ENCODE results near the gene ENO2.

ENO2 gene

GRCh38 chr12:6952121-6952862 is 37.9 kb downstream of the ENO2 start:
- DNase-seq = no peak

- DNase-seq = no peak
Measured at GRCh38 chr12:6952863-6953441, 38.6 kb downstream of the ENO2 start.

GRCh38 chr12:6953442-6954315 is 39.3 kb downstream of the ENO2 start:
- no peak for DNase-seq

GRCh38 chr12:6954316-6955107 is 40.1 kb downstream of the ENO2 start:
- no peak for DNase-seq

- DNase-seq = no peak
Measured at GRCh38 chr12:6955108-6956020, 41.0 kb downstream of the ENO2 start.

GRCh38 chr12:6956021-6956727 is 41.8 kb downstream of the ENO2 start:
- DNase-seq = no peak

GRCh38 chr12:6957151-6957701 is 42.8 kb downstream of the ENO2 start:
- no peak for DNase-seq

- no peak for DNase-seq
Measured at GRCh38 chr12:6957741-6958608, 43.6 kb downstream of the ENO2 start.

GRCh38 chr12:6958609-6959057 is 44.3 kb downstream of the ENO2 start:
- no peak for DNase-seq

GRCh38 chr12:6959058-6959804 is 44.9 kb downstream of the ENO2 start:
- DNase-seq = no peak

- DNase-seq = no peak
Measured at GRCh38 chr12:6959805-6960592, 45.6 kb downstream of the ENO2 start.

- DNase-seq = no peak
Measured at GRCh38 chr12:6960593-6961277, 46.4 kb downstream of the ENO2 start.

- no peak for DNase-seq
Measured at GRCh38 chr12:6961278-6961694, 46.9 kb downstream of the ENO2 start.

GRCh38 chr12:6961695-6962284 is 47.4 kb downstream of the ENO2 start:
- no peak for DNase-seq

GRCh38 chr12:6962285-6963015 is 48.1 kb downstream of the ENO2 start:
- no peak for DNase-seq

GRCh38 chr12:6963016-6963731 is 48.8 kb downstream of the ENO2 start:
- no peak for DNase-seq

Measured in NCI-H1092 (cell line).